Globus pallidus (tissue), 1 donor: ENCODE results near the gene FAM120AOS.

ENCODE experiments used
- DNase-seq: peaks from one replicate; pipeline ENCODE4 v3.0.0-alpha.2; 2015; ENCODE audit warnings: low spot score

FAM120AOS gene

GRCh38 chr9:93437996-93438395 is 15.4 kb downstream of the FAM120AOS start:
- no peak for DNase-seq

DNA sequence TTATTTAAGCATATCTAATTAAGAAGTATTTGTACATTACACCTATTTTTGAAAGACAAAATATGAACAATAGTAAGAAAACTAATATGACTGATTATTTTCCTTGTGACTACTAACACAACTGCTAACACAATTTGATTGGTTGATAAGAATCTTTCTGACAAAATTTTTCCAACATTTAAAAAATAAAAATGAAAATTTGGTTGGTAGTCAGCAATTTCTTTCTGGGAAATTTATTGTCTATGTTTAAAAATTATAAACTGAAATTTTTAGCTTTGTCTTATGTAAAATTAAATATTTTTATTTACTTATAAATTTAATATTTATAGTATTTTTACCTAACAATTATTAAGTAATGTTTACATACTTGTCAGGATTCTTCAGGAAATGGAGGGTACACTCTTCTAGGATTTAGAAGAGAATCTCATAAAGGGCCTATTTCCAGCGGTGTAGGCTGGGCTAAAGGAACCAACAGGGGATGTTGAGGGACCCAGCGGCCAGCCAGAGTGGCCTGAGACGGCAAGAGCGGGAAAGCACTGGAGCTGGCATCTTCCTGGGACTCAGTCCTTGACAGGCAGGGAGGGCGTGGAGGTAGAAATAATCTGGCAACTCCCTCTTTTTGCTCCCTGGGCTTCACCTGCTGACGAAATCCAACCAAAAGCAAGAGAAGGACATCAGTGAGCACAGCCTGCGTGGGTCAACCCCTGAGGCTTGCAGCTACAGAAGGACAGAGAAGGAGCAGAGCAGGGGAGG is 16.6 kb downstream of the FAM120AOS start:
- DNase-seq = no peak

DNA sequence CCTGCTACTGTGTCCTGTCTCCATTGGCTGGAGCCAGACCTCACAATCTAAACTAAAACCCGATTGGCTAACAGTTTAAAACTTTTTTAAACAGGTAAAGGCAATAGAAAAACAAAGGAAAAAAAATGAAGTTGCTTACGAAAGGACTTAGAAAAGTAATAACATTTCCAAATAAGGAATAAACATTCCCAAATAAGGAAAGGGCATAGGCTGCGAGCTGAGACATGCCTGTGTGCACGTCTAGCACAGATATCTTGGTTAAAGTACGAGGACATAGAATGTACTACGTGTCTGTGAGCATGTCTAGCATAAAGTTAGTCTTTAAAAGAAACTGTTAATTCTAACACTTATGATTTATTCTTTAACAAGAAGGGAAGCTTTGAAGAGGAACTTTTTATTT is 17.2 kb downstream of the FAM120AOS start:
- no peak for DNase-seq

DNA sequence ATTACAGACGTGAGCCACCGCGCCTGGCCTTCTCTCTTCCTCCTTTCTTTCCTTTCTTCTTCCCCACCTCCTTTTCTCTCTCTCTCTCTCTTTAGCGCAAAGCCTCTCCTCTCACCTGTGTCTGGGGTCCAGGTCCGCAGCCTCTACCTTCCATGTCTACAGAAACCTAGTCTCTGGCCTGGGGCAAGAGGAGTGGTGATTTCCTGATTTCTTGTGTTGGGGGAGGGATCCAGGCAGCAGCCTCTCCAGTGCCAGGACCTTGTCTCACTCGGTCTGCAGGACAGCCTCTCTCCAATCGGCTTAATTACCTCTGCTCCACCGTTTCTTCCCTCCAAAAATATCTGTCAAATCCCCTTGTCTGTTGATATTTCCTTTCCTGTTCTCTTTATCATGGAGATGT is 18.0 kb downstream of the FAM120AOS start:
- no peak for DNase-seq

- DNase-seq = no peak
These were observed 19.3 kb downstream of the FAM120AOS start for GRCh38 chr9:93434056-93434455.

DNA sequence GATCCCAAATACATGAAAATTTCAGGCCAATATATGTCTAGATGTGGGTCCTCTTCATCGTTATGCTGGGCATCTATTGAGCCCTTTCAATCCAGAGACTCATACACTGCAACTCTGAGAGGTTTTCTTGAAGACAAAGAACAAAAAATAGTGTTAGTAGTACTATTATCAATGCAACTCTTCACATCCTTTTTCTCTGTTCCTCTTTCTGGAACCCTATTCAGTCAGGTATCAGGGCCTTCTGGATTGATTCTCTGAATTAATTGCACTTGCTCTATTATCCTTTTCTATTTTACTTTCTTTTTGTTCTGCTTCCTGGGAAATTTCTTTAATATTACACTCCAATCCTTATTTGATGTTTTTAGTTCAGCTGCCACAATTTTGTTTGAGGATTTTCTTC is 20.4 kb downstream of the FAM120AOS start:
- no peak for DNase-seq

DNA sequence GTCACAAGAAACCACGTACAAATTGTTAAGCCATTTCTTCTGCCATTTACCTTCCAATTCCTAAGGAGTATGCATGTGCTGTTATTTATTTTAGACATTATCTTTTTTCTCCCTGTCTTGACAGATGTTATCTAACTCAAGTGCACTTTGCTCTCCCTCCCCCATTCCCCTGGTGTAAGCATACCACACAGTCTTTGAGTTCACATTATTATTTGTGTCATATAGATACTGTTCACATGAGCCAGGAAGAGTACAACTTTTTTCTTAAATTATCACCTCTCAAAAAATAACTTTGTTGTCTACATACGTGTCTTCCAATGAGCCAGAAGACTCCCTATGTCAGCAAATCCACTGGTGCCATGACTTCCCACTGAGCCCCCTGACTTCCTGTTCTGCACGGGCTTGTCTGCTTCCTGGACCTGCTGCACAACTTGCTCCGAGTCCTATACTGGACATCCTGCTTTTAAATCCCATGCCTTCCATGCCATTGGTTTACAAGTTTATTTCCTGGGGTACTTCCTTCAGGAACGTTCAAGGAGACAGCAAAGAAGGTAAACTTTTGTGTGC is 21.8 kb downstream of the FAM120AOS start:
- DNase-seq = no peak

- DNase-seq = no peak
These were observed 25.6 kb downstream of the FAM120AOS start for GRCh38 chr9:93427655-93428379.

DNA sequence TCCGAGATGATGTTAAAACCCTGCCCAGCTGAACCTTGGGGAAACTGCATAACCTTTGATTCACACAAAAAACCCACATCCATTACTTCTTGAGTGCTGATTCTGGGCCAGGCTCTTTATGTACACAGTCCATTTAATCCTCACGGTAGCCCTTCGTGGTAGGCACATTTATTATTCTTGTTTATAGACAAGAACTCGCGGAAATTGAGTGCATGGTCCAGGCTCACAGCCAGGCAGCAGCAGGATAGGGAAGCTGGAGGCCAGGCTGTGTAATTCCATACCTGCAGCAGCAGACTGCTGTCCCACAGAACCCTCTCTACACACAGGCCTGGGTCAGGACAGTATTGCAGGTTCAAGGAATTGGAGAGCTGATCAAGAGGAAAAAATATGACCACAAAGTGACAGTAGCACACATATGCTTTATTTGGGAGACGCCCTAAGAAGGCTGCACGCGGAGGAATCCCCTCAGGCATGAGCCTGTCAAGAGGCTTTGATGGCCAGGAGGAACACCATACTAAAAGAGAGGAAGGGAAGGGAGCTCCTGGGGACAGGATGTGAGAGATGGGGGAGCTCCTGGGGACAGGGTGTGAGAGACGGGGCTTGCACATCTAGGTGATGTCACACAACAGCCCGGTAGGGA is 30.3 kb downstream of the FAM120AOS start:
- DNase-seq = no peak

DNA sequence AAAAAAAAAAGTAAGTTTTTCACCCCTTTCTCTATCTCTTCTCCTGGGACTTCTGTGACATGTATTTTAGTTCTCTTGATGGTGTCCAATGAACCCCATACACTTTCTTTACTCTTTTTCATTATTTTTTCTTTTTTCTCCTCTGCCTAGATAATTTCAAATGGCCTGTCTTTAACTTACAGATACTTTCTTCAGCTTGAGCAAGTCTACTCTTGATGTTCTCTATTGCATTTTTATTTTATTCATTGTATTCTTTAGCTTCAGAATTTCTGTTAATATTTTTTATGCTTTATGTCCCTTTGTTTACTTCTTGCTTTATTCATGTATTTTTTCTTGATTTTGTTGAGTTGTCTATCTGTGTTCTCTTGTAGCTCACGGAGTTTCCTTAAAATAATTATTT is 34.4 kb downstream of the FAM120AOS start:
- no peak for DNase-seq

GRCh38 chr9:93417538-93417937 is 35.8 kb downstream of the FAM120AOS start:
- DNase-seq = no peak

- no peak for DNase-seq
These were observed 36.7 kb downstream of the FAM120AOS start for GRCh38 chr9:93416530-93417235.

- DNase-seq = no peak
These were observed 38.1 kb downstream of the FAM120AOS start for GRCh38 chr9:93415176-93415690.

- no peak for DNase-seq
These were observed 39.9 kb downstream of the FAM120AOS start for GRCh38 chr9:93413530-93413929.

- no peak for DNase-seq
These were observed 47.0 kb downstream of the FAM120AOS start for GRCh38 chr9:93406371-93406770.

GRCh38 chr9:93398471-93398870 is 54.9 kb downstream of the FAM120AOS start:
- DNase-seq = no peak

GRCh38 chr9:93397661-93398373 is 55.6 kb downstream of the FAM120AOS start:
- no peak for DNase-seq
